Activated naive CD8-positive, alpha-beta T cell (primary cell): Measurements from ENCODE around the gene PTPN5.

Experiments
- H3K27ac Mint-ChIP-seq: one replicate; pipeline ENCODE4 v1.8.0; 2021; ENCODE audit warnings: mixed read lengths
- H3K27me3 Mint-ChIP-seq: one replicate; pipeline ENCODE4 v1.8.0; 2021; ENCODE audit warnings: mixed read lengths
- H3K36me3 Mint-ChIP-seq: one replicate; pipeline ENCODE4 v1.8.0; 2021; ENCODE audit warnings: mixed read lengths
- H3K4me1 Mint-ChIP-seq: one replicate; pipeline ENCODE4 v1.8.0; 2021; ENCODE audit warnings: low read depth, mixed read lengths
- H3K4me3 Mint-ChIP-seq: one replicate; pipeline ENCODE4 v1.8.0; 2021; ENCODE audit warnings: mild to moderate bottlenecking, mixed read lengths
- H3K9me3 Mint-ChIP-seq: one replicate; pipeline ENCODE4 v1.8.0; 2021; ENCODE audit warnings: low read depth, mixed read lengths

The PTPN5 gene

GRCh38 chr11:18736590-18737148 lies 54.9 kb downstream of the PTPN5 start:
- Mint-ChIP-seq H3K4me3 (no peak overlapping the region), H3K27ac (no peak overlapping the region), H3K36me3 (no peaks in the 10 kb centered on the region), H3K9me3 (no peaks in the 10 kb centered on the region), H3K4me1 (peaks cover 2% of the 10 kb centered on the region), H3K27me3 (no peaks in the 10 kb centered on the region)

GRCh38 chr11:18733202-18733601 lies 58.4 kb downstream of the PTPN5 start:
- no peaks in the 10 kb centered on the region for H3K27me3 Mint-ChIP-seq
- H3K36me3 Mint-ChIP-seq: no peaks in the 10 kb centered on the region
- H3K4me3 Mint-ChIP-seq: no peak overlapping the region
- no peak overlapping the region for H3K27ac Mint-ChIP-seq
- H3K4me1 Mint-ChIP-seq: peaks cover 2% of the 10 kb centered on the region
- no peaks in the 10 kb centered on the region for H3K9me3 Mint-ChIP-seq

- H3K27ac Mint-ChIP-seq: no peak overlapping the region
- H3K4me1 Mint-ChIP-seq: peaks cover 9% of the 10 kb centered on the region
- H3K27me3 Mint-ChIP-seq: no peaks in the 10 kb centered on the region
- no peaks in the 10 kb centered on the region for H3K9me3 Mint-ChIP-seq
- H3K36me3 Mint-ChIP-seq: no peaks in the 10 kb centered on the region
- H3K4me3 Mint-ChIP-seq: no peak overlapping the region
Observed at GRCh38 chr11:18731949-18732821, 59.4 kb downstream of the PTPN5 start.

- H3K4me3 Mint-ChIP-seq: no peak overlapping the region
- no peaks in the 10 kb centered on the region for H3K9me3 Mint-ChIP-seq
- no peaks in the 10 kb centered on the region for H3K36me3 Mint-ChIP-seq
- H3K4me1 Mint-ChIP-seq: peaks cover 9% of the 10 kb centered on the region
- no peak overlapping the region for H3K27ac Mint-ChIP-seq
- H3K27me3 Mint-ChIP-seq: no peaks in the 10 kb centered on the region
Observed at GRCh38 chr11:18731441-18731840, 60.2 kb downstream of the PTPN5 start.

- H3K4me1 Mint-ChIP-seq: peaks cover 9% of the 10 kb centered on the region
- H3K4me3 Mint-ChIP-seq: no peak overlapping the region
- no peaks in the 10 kb centered on the region for H3K27me3 Mint-ChIP-seq
- no peaks in the 10 kb centered on the region for H3K9me3 Mint-ChIP-seq
- no peak overlapping the region for H3K27ac Mint-ChIP-seq
- no peaks in the 10 kb centered on the region for H3K36me3 Mint-ChIP-seq
Observed at GRCh38 chr11:18730020-18730419, 61.6 kb downstream of the PTPN5 start.

GRCh38 chr11:18729426-18729825 lies 62.2 kb downstream of the PTPN5 start:
- H3K4me1 Mint-ChIP-seq: peaks cover 9% of the 10 kb centered on the region
- H3K27me3 Mint-ChIP-seq: no peaks in the 10 kb centered on the region
- H3K9me3 Mint-ChIP-seq: no peaks in the 10 kb centered on the region
- H3K36me3 Mint-ChIP-seq: no peaks in the 10 kb centered on the region
- H3K4me3 Mint-ChIP-seq: no peak overlapping the region
- H3K27ac Mint-ChIP-seq: no peak overlapping the region

GRCh38 chr11:18728658-18729057 lies 62.9 kb downstream of the PTPN5 start:
- H3K27ac Mint-ChIP-seq: no peak overlapping the region

GRCh38 chr11:18727479-18728236 lies 63.9 kb downstream of the PTPN5 start:
- Mint-ChIP-seq H3K4me3 (no peak overlapping the region), H3K27me3 (no peaks in the 10 kb centered on the region), H3K9me3 (no peaks in the 10 kb centered on the region), H3K36me3 (no peaks in the 10 kb centered on the region), H3K4me1 (peaks cover 9% of the 10 kb centered on the region), H3K27ac (no peak overlapping the region)

More at GRCh38 chr11:18728658-18729057, 62.9 kb downstream of the PTPN5 start:
- Mint-ChIP-seq H3K27me3 (no peaks in the 10 kb centered on the region), H3K4me3 (no peak overlapping the region), H3K36me3 (no peaks in the 10 kb centered on the region), H3K4me1 (peaks cover 9% of the 10 kb centered on the region), H3K9me3 (no peaks in the 10 kb centered on the region)

GRCh38 chr11:18726040-18726439 lies 65.6 kb downstream of the PTPN5 start, which contains the start of gene IGSF22:
Gene IGSF22, minus strand, starts transcription at chr11:18726188. Its CDS starts 1,952 bp downstream, at chr11:18724236.
- Mint-ChIP-seq H3K27me3 (no peaks in the 10 kb centered on the region), H3K36me3 (no peaks in the 10 kb centered on the region), H3K9me3 (no peaks in the 10 kb centered on the region), H3K4me1 (peaks cover 12% of the 10 kb centered on the region), H3K27ac (no peak within 1 kb of the TSS), H3K4me3 (no peak within 1 kb of the TSS)

- Mint-ChIP-seq H3K27me3 (no peaks in the 10 kb centered on the region), H3K36me3 (no peaks in the 10 kb centered on the region), H3K27ac (no peak overlapping the region), H3K9me3 (no peaks in the 10 kb centered on the region), H3K4me1 (peaks cover 16% of the 10 kb centered on the region), H3K4me3 (no peak overlapping the region)
Observed at GRCh38 chr11:18723991-18724390, 67.6 kb downstream of the PTPN5 start.

GRCh38 chr11:18722293-18722637 lies 69.3 kb downstream of the PTPN5 start:
- Mint-ChIP-seq H3K4me1 (peaks cover 9% of the 10 kb centered on the region), H3K27ac (no peak overlapping the region), H3K4me3 (peak overlapping the region; percentile 40), H3K36me3 (no peaks in the 10 kb centered on the region), H3K9me3 (no peaks in the 10 kb centered on the region), H3K27me3 (no peaks in the 10 kb centered on the region)

- no peaks in the 10 kb centered on the region for H3K36me3 Mint-ChIP-seq
- H3K27ac Mint-ChIP-seq: no peak overlapping the region
- H3K27me3 Mint-ChIP-seq: no peaks in the 10 kb centered on the region
- H3K9me3 Mint-ChIP-seq: no peaks in the 10 kb centered on the region
- peaks cover 9% of the 10 kb centered on the region for H3K4me1 Mint-ChIP-seq
- peak overlapping the region; percentile 91 for H3K4me3 Mint-ChIP-seq
Observed at GRCh38 chr11:18721561-18722292, 69.9 kb downstream of the PTPN5 start.

GRCh38 chr11:18720808-18721560 lies 70.6 kb downstream of the PTPN5 start:
- Mint-ChIP-seq H3K27ac (peak overlapping the region; percentile 6), H3K36me3 (no peaks in the 10 kb centered on the region), H3K9me3 (no peaks in the 10 kb centered on the region), H3K4me3 (peak overlapping the region; percentile 91), H3K4me1 (peaks cover 9% of the 10 kb centered on the region), H3K27me3 (no peaks in the 10 kb centered on the region)
